HG02852 (cell line): Measurements from ENCODE around the gene MON1B.

Experiments used
- ATAC-seq: cut with Tn5 transposase; IDR thresholded peaks from one replicate; pipeline ENCODE4 v1.9.1; 2021; ENCODE audit warnings: mild to moderate bottlenecking, moderate library complexity; ENCODE audit not compliant: unreplicated experiment

Gene MON1B

GRCh38 chr16:77195411-77195810, 4.4 kb downstream of the MON1B start:
- ATAC-seq, result no peak

- no peak for ATAC-seq
Observed at GRCh38 chr16:77197747-77198146, 6.8 kb downstream of the MON1B start.

DNA sequence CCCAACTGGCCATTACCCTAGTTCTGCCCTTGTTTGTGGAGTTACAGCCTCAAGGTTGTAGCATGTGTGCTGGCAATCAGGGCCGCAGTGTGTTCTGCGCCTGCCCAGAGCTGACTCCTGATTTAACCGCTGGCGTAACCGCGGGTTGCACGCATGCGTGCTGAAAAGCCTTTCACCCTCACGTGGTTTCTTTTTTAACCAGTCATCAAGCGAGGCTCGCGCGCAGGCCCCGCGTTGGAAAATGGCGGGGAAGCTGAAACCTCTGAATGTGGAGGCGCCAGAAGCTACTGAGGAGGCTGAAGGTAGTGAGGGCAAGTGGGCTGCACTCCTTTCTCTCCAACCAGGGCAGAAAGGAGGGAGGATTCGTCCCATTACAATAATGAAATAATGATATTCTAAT, 8.2 kb downstream of the MON1B start, which contains the start of gene SYCE1L:
Gene SYCE1L (plus strand): TSS at position 198 of the 400 bp plus-strand sequence. CDS start 44 bp downstream, at position 242.
- ATAC-seq, result no peak

- no peak for ATAC-seq
Observed at GRCh38 chr16:77206533-77206932, 15.5 kb downstream of the MON1B start.

GRCh38 chr16:77207030-77207429, 16.0 kb downstream of the MON1B start:
- ATAC-seq, result no peak

- no peak for ATAC-seq
Observed at GRCh38 chr16:77208382-77208781, 17.4 kb downstream of the MON1B start.

DNA sequence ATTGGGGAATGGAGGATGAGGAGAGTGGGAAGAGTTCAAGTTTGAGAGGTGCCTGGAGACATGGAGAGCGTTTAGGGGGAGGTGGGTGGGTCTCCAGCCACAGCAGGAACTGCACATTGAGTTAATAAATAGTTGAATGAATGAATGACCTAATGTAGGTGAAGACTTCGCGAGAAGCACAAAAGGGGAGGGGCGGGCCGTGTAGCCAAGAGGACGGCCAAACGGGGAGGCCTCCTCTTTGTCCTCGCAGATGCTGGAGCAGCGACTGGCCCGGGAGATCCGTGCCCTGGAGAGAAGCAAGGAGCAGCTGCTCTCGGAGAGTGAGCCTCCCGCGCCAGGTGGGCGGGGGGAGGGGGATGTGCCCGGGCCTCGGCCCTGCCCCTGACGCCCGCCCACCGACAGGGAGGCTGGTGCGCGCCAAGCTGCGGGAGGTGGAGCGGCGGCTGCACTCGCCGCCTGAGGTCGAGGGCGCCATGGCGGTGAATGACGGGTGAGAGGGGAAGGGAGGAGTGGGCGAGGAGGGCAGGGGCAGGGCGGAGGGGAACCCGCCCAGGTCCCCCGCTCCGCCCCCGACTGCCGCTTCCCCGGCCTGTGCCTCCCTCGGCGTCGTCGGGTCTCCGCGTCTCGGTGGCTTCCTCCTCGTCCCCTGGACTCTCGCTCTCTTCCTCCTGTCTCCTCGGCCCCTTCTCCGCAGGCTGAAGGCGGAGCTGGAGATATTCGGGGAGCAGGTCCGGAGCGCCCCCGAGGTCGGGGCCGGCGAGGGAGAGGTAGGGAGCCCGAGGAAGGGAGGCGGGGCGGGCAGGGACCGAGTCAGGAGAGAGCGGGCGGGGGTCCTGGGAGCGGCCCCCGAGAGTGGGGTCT, 21.1 kb downstream of the MON1B start:
- peak; percentile 64 for ATAC-seq

- ATAC-seq, result peak; percentile 77
Observed at GRCh38 chr16:77212741-77213541, 22.0 kb downstream of the MON1B start.

GRCh38 chr16:77213542-77214106, 22.6 kb downstream of the MON1B start:
- ATAC-seq, result no peak

DNA sequence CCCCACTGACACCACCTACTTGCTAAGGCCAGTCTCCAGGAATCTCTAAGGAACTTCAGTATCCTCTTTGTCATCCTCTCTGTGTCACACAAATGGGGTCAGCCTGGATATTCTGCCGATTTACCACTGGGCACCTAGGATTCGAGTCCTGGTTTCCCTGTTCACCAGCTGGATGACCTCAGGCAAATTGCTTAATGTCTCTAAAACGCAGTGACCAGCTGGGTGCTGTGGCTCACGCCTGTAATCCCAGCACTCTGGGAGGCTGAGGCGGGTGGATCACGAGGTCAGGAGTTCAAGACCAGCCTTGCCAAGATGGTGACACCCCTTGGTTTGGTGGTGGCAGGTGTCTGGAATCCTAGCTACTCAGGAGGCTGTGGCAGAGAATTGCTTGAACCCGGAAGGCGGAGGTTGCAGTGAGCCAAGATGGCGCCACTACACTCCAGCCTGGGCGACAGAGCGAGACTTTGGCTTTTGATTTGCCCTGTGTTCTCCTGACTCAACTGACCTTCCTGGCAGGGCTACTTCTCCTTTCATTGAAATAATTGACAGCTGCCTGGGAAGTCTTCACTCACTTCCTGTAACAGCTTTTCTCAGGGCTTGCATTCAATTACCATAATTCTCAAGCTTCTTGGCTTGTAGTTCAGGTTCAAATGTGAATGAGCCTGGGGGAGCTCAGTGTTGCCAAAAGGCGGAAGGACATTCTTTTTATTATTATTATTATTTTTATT, 23.6 kb downstream of the MON1B start:
- ATAC-seq, result no peak

DNA sequence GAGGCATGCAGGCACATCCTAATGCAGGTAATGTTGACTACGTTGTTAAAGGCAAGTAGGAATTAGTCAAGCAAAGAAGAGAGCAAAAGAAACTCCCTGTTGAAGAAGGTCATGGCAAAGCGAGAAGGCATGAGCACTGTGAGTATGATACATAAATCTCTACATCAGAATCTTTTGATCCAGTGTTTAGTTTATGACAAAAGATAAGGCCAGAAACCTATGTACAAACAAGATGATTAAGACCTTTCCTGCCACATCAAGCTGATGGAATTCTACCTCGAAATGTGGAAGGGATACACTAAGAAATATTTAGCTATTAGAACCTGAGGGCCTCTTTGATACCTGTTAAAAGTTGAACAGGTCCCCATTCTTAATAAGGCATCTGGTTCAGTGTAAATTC, 28.4 kb downstream of the MON1B start:
- ATAC-seq, result no peak

GRCh38 chr16:77220427-77220826, 29.4 kb downstream of the MON1B start:
- peak; percentile 88 for ATAC-seq

DNA sequence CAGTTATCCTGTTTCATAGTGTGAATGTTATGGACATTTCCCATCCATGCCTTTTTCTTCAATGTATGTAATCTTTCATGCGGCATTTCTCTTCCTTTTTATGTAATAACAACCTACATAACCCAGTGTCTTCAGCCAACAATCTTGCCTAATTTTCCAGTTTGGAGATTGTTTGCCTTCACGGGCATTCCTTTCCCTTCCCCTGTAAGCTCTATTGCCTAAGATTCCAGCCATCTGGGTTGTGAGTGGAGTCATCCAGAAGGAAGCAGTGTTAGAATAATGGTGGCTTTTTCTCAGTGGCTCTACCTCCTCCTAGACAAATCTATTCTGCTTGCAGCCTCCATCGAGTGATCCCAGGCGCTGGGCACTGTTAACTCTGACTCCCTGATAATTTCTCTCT, 30.5 kb downstream of the MON1B start:
- no peak for ATAC-seq

DNA sequence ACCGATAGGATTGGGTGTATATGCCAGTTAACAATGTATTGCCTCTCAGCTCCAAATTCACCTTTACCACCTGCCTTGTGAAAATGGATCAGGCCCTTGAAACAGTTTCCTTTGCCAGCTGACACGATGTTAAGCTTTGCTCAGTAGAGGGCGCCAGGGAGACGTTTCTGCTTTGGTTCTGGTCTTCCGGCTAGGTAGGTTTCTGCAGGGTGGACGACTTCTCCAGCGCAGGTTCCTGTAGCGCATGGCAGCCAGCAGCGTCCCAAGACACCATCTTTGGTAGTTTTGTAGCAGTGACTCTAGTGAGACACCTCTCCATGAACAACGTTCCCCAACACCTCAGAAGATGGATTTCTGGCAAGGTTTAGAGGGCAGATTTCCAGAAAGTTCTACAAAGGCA, 32.2 kb downstream of the MON1B start:
- no peak for ATAC-seq

DNA sequence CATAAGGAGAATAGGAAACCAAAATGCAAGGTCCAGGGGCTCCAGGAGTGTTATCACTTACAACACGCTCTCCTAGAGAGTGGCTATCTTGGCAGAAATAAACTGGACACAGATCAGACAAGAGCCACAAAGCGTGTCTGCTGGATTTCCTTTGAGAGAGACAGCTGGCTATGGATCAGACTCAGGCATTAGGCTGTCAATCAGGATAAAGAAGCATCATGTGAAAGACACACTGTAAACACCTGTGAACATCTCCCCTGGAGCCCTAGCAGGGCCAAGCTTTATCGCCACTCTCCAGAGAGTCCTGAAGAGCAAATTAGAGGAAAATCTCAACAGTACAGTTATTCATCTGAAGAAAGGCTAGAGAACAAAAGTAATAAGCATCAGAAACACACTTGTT, 34.2 kb downstream of the MON1B start:
- ATAC-seq, result no peak

- ATAC-seq, result peak; percentile 97
Observed at GRCh38 chr16:77227745-77228144, 36.8 kb downstream of the MON1B start.

GRCh38 chr16:77231047-77231446, 40.1 kb downstream of the MON1B start:
- no peak for ATAC-seq

DNA sequence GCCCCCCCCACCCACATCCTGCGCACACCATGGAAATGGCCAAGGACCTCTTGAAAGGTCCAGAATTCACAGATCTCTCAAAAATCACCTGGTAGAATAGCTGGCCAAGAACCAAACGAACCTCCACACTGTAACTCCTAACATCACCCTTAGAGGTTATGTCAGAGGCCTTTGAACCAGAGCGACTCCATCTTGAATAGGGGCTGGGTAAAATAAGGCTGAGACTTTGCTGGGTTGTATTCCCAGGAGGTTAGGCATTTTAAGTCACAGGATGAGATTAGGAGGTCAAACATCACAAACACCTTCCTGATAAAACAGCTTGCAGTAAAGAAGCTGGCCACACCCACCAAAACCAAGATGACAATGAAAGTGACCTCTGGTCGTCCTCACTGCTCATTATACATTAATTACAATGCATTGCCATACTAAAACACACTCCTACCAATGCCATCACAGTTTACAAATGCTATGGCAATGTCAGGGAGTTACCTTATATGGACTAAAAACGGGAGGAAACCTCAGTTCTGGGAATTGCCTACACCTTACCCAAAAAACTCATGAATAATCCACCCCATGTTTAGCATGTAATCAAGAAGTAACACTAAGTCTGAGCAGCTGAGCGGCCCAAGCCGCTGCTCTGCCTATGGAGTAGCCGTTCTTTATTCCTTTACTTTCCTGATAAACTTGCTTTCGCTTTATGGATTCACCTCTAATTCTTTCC, 43.0 kb downstream of the MON1B start:
- no peak for ATAC-seq

DNA sequence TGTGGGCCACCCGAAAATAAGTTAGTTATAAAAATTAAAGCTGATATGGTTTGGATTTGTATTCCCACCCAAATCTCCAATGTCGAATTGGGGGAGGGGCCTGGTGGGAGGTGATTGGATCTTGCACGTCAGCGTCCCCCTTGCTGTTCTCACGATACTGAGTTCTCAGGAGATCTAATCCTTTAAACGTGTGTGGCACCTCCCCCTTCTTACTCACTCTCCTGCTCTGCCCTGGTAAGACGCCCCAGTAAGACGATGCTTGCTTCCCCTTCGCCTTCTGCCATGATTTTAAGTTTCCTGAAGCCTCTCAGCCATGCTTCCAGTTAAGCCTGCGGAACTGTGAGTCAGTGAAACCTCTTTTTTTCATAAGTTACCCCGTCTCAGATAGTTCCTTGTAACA, 43.6 kb downstream of the MON1B start:
- no peak for ATAC-seq

DNA sequence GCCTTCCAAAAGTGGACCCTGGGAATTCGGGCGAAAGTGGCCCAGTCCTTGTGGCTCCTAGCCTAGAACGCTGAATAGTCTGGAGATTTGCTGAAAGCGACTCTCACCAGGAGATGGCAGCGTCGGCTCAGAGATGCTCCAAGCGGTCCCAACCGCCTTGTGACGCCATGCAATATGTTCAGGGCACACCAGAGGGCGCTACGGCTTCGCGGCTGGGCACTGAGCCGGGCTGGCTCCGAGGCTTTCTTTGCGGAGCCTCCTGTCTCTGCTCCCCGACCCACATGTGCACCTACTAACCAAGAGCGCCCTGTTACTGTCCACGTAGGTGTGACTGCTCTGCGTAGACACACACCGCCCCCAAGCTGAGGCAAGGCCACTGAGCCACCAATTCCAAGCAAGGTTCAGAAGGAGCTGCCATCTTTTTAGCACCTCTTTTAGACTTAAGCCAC, 45.1 kb downstream of the MON1B start:
- ATAC-seq, result peak; percentile 98
